Right lung (tissue), 10 donors: ENCODE results near the gene SUGP1. TPM values are rescaled to one million over a fixed set of nuclear protein-coding genes. Genes with fewer than 3 reads are reported as not detected.
"Not testable (repeated sequence)": the region's sequence is repeated elsewhere in the genome, so short reads cannot be mapped to it uniquely, and the experiment has no call there.

Experiments used
- DNase-seq, 2 donors: peaks; one replicate each; pipeline ENCODE4 v3.0.0-alpha.2; 2013
- long read RNA-seq, 8 donors: transcript quantifications; one replicate each; lab custom pipeline, GENCODE V29; 2026
- polyA plus RNA-seq, 5 donors: library from polyadenylated mRNA; unstranded; fragments of 120-200 nt; gene quantifications; one replicate each; pipeline versions ENCODE4 v1.2.1 to v1.2.3, GENCODE V29; 2013; ENCODE audit warnings: inconsistent platforms in 1 of 5, low replicate concordance in 1 of 5; ENCODE audit not compliant: insufficient read length in 5 of 5, insufficient read depth in 1 of 5

The SUGP1 gene, protein sequence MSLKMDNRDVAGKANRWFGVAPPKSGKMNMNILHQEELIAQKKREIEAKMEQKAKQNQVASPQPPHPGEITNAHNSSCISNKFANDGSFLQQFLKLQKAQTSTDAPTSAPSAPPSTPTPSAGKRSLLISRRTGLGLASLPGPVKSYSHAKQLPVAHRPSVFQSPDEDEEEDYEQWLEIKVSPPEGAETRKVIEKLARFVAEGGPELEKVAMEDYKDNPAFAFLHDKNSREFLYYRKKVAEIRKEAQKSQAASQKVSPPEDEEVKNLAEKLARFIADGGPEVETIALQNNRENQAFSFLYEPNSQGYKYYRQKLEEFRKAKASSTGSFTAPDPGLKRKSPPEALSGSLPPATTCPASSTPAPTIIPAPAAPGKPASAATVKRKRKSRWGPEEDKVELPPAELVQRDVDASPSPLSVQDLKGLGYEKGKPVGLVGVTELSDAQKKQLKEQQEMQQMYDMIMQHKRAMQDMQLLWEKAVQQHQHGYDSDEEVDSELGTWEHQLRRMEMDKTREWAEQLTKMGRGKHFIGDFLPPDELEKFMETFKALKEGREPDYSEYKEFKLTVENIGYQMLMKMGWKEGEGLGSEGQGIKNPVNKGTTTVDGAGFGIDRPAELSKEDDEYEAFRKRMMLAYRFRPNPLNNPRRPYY
- polyA plus RNA-seq: 10 to 100 TPM; 38.6 to 57.1 (median 50.4) TPM
- long read RNA-seq, donor 1, partial matches to known transcripts: 114 of 122 reads
- long read RNA-seq, donor 1, other reads (novel, unspliced or antisense): 0 of 122 reads
- long read RNA-seq, donor 2, partial matches to known transcripts: 0 of 8 reads
- long read RNA-seq, donor 2, other reads (novel, unspliced or antisense): 0 of 8 reads
- long read RNA-seq, donor 3, partial matches to known transcripts: 6 of 14 reads
- long read RNA-seq, donor 3, other reads (novel, unspliced or antisense): 0 of 14 reads
- long read RNA-seq, donor 4, transcript SUGP1-208 (4 exons, 715 nt): major isoform, 6 of 13 reads
- long read RNA-seq, donor 4, partial matches to known transcripts: 5 of 13 reads
- long read RNA-seq, donor 4, other reads (novel, unspliced or antisense): 0 of 13 reads
- long read RNA-seq, donor 5, transcript SUGP1-201 (14 exons, 2,423 nt): major isoform, 5 of 25 reads
- long read RNA-seq, donor 5, partial matches to known transcripts: 15 of 25 reads
- long read RNA-seq, donor 5, other reads (novel, unspliced or antisense): 0 of 25 reads
- long read RNA-seq, donor 6, transcript SUGP1-201 (14 exons, 2,423 nt): major isoform, 6 of 22 reads
- long read RNA-seq, donor 6, partial matches to known transcripts: 6 of 22 reads
- long read RNA-seq, donor 6, other reads (novel, unspliced or antisense): 6 of 22 reads
- long read RNA-seq, donor 7, partial matches to known transcripts: 6 of 23 reads
- long read RNA-seq, donor 7, other reads (novel, unspliced or antisense): 13 of 23 reads
- long read RNA-seq, donor 8, partial matches to known transcripts: 0 of 4 reads
- long read RNA-seq, donor 8, other reads (novel, unspliced or antisense): 0 of 4 reads

DNA sequence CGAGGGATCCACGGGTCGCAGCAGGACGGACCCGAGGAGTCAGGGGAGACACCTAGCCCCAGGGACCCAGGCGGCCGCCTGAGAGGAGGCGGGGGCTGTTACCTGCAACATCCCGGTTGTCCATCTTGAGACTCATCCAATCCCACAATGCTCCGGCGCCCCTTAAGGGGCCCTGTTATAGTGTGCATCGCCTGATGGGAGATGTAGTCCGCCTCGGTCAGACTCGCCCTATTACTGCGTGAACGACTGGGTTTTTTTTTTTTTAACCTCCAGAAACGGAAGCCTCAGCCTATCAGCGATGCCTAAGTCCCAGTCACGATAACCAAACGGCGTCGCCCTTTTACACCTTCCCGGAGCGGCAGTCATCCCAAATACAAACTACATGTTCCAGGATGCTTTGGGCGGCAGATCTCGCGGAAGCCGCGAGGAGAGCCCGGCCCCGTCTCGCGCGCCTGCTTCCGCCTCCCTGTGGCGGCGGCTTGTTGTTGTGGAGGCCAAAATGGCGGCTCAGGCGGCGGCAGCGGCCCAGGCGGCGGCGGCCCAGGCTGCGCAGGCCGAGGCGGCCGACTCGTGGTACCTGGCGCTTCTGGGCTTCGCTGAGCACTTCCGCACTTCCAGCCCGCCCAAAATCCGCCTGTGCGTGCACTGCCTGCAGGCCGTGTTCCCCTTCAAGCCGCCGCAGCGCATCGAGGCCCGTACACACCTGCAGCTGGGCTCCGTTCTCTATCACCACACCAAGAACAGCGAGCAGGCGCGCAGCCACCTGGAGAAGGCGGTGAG, at the start of gene SUGP1, which contains the start of gene MAU2:
Gene SUGP1 (minus strand): TSS at position 149 of the 780 bp plus-strand sequence. CDS start 13 bp downstream, at position 136.
Gene MAU2 (plus strand): TSS at position 469 of the 780 bp plus-strand sequence. CDS start 31 bp downstream, at position 500.
- peak; percentile 87 to 88 for DNase-seq

DNA sequence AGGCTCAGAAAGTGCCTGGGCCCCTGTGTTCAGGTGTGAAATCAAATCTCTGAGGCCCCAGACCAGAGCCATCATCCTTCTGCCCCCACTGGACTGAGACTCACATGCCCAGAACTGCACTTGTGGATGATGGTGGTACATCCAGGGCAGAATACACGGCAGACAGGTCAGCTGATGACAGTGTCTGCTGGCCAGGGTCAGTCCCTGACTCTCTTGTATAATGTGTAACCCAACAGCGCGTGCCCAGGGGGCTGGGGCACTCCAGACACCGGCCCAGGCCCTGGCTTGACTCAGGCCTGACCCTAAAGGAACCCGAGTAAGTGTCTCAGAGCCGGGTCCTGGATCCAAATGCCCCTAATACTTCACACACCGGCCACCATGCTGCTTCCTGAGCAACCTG, 47.8 kb upstream of the SUGP1 start:
- DNase-seq: no peak

DNA sequence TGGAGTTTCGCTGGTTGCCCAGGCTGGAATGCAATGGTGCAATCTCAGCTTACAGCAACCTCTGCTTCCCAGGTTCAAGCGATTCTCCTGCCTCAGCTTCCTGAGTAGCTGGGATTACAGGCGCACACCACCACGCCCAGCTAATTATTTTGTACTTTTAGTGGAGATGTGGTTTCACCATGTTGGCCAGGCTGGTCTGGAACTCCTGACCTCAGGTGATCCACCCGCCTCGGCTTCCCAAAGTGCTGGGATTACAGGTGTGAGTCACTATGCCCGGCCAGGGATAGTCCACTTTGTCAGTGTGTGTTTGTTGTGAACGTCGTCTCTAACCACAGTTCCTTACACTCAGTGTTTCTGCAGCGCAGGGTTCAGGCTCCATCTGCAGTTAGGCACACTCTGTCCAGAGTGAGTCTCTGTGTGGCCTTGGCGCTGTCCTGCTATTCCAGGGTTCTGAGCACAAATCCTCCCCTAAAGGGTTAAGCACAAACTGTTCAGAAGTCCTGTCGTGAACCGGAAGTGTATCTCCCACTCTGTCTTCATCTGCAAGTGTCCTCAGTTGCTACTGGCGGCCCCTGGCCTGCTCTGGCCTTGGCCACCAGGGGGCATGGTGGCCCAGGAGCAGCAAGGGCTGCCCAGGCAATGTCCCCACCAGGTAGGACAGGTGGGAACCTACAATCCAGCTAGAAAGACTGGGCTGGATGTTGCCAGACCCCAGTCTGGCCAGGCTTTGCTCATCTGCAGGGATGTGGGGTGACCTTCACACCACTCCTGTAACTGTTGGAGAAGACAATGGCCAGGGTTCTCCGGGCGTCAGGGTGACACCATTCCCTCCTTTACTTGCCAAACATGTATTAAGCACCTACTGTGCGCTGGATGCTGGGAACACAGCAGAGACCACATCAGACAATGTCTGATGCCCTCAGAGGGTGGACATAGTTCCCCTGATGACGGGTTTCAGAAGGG, 46.4 kb upstream of the SUGP1 start:
- DNase-seq: peak in 1 of 2 donors; percentile 45

DNA sequence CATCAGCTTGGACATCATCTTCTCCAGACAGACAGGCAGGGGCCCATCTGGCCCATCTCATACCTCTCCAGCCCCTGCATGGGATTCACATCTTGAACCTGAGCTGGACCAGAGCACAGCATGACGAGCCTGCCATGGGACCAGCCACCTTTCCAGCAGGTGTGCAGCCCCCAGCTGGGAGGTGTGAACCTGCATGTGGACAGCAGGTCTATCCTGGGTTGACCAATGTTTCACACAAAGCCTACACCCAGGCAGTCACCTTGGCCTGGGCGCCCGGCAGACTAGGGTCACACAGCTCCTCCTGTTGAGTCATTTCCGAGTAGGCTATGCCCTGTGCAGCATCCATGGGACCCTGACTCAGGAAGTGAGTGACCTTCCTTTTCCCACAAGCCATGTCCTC, 41.8 kb upstream of the SUGP1 start:
- no peak for DNase-seq

DNA sequence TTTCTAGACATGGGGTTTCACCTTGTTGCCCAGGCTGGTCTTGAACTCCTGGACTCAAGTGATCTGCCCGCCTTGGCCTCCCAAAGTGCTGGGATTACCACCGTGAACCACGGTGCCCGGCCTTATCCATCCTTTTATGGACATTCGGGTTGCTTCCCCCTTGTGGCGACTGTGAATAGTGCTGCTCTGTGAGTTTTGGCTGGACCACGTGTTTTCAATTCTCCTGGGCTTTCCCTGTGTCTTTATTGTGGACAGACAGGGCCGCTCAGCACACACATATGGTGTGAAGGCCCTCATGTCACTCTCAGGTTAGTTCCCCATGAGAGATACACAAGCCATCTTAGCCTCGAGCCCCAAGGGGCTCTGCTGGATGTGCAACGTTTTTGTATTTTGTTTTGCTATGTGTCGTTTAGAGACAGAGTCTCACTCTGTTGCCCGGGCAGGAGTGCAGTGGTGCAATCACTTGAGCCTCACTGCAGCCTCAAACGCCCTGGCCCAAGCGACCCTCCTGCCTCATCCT, 40.8 kb upstream of the SUGP1 start:
- peak in 1 of 2 donors; percentile 60 for DNase-seq

DNA sequence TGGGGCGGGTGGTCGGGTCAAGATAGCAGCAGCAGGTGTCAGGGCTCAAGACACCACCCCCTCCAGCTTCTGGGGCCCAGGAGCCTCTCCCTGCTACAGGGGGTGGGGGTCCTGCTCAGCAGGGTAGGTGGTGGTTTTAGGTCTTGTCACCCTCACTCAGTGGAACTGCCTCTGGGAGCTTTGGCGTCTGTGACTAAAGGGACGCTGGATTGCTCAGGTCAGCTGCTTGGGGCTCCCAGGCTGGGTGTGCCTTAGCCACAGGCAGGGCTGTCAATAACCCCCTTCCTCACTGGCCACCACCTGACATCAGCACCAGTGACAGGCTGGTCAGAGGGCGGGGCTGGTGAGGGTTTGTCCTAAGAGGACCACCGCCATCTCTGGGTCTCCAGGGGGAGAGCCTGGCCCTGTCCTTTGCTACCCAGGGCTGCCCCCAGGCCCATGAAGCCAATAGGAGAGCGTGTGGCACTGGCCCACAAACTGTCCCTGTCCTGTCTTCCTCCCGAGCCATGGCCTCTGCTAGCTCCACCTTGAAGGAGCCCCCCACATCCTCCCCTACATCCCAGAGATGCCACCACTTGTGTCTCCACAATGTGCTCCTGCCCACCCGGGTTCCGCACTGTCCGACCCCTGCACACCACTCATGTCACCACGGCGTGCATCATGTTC, 36.7 kb upstream of the SUGP1 start:
- DNase-seq: no peak

DNA sequence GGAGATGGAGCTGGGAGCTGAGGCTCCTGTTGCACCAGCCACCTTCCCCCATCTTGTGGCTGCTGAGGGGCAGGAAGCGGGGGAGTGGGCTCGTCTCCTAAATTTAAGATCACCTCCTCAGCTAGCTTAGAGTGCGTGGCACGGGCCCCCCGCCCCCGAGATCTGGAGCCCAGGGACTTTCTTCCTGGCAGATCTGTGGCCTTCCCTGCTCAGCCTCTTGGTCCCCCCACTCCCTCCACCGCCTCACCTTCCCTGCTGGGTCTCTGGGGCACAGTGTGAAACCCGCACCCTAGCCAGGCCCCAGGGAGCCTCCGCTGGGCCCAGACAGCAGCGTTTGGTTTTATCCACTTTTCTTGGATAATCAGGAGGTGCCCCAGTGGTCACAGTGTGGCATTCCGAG, 36.2 kb upstream of the SUGP1 start:
- DNase-seq: no peak

DNA sequence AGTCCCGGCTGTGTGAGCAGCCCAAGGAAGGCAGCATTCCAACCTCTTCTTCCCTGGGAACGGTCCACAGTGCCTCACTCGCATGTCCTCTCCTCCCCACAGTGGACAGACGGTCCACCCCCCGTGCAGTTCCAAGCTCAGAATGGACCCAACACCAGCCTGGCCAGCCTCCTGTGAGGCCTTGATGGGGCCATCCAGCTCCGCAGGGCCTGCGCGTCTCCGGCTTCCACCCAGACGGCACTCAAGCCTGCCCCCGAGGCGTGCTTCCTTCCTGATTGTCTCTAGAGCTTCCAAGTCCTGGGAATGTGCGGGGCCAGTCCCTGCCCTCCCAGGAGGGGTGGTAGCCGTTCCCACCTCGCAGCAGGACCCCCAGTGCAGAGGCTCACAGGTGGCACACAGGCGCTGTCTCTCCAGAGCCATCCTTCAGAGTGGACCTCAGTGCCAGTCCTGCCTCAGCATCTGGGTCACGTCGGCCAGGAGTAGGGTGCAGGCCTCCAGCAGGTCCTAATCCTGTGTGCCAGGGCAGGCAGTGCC, 35.4 kb upstream of the SUGP1 start:
- no peak for DNase-seq

DNA sequence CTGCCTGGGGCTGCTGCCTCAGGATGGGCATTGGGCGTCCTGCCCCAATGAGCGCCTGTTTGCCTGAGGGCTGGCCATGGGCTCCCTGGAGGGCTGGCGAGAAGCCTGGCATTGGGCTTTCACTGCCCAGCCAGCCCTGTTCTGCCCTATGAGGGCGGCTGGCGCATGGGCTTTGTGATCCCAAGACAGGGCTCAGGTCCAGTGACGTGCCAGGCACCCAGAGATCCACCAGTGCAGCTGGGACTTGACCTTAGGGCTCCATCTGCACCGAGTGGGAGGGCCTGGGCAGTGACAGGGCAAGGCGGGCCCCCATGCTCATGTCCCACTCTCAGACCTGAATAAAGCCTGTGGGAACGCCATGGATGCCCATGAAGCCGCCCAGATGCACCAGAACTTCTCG, 34.6 kb upstream of the SUGP1 start:
- DNase-seq: no peak

DNA sequence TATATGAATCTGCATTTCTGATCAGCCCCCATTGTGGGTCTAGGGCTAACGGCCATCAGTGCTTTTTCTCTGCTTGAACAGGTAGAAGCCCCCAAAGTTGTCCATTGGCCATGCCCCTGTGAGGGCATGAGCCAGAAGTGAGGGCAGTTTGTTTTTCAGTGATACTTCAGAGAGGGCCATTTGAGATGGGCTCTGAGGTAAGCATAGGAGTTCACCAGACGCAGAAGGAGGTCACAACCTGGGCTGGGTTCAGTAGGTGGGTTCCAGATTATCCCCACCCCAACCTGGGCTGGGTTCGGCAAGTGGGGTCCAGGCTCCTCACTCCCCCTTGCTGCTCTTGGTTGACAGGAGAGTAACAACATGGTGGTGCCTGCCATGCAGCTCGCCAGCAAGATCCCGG, 33.7 kb upstream of the SUGP1 start:
- DNase-seq: no peak

DNA sequence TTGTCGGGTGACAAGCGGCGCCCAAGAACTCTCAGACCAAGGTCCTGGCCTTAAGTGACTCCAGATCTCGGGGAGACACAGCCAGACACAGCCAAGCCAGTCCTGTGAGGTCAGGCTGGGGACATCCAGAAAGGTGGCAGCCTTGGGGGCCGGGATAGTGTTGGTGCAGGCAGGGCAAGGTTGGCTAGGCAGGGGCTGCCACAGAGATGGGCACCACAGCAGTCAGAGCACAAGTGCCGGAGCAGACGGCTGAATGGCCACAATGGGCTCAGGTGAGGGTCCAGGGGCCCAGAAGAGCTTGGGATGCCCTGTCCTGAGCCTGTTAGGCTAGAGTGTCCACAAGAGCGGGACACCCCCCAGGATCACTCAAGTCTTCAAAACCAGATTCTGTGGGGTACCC, 32.5 kb upstream of the SUGP1 start:
- DNase-seq: no peak

DNA sequence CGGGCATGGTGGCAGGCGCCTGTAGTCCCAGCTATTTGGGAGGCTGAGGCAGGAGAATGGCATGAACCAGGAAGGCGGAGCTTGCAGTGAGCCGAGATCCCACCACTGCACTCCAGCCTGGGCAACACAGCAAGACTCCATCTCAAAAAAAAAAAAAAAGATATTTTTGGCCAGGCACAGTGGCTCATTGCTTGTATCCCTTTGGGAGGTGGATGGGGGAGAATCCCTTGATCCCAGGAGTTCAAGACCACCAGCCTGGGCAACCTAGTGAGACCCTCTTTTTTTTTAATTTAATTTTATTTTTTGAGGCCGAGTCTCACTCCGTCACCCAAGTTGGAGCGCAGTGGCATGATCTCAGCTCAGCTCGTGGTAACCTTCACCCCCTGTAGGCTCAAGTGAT, 30.4 kb upstream of the SUGP1 start:
- not testable (repeated sequence) for DNase-seq

DNA sequence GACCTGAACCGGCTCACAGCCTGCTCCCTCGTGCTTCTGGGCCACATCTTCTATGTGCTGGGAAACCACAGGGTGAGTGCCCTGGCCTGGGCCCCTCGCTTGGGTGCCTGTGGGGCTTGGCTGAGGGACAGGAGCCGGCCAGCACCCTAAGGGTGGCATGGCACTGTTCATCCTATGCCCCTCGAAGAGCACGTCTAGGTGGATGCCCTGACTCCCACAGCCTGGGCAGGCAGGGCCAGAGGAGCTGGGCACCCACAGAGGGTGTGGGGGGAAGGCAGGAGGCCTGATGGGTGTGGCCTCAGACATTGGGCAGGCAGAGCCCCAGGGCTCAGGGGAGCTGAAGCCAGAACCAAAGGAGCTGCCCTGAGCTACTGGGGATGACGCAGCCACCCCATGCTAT, 29.1 kb upstream of the SUGP1 start:
- no peak for DNase-seq

DNA sequence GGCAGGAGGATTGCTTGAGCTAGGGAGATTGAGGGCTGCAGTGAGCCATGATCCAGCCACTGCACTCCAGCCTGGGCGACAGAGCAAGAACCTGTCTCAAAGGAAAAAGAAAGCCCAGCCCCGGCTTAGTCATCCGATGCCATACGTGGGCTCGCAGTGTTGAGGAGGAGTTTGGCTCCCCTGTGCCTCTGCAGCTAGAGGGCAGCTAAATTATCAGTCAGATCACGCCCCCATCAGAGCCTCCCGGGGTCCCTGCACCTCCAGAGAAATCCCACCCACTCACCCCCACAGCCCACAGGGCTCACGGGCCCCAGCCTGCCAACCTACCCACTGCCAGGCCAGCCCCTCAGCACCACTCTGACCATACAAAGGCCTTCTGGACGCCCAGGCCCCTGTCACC, 28.0 kb upstream of the SUGP1 start:
- DNase-seq: no peak

DNA sequence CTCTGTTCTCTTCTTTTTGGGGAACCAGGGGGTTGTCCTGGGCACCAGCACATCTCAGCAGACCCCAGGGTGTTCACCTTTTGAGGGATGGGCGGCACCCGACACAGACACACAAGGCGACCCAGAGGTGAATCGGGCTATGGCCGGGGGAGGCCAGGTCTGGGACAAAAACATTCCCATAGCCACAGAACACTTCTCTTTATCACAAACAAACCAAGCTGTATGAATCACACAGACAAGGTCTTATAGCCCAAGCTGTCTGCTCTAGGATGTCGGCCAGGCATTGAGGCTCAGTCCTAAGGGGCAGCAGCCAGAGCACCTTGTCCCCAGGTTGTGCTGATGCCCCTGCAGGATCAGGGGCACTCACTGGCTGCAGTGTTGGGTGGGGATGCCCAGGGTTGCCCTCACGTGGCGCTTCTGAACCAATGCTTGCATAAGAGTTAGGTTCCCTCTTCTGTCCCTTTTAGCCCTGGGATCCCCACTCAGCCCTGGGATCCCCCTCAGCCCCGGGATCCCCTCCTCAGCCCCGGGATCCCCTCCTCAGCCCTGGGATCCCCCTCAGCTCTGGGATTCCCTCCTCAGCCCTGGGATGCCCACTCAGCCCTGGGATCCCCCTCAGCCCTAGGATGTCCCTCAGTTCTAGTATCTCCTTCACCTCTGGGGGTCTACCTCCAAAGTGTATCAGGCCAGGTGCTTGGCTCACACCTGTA, 27.2 kb upstream of the SUGP1 start:
- DNase-seq: no peak

DNA sequence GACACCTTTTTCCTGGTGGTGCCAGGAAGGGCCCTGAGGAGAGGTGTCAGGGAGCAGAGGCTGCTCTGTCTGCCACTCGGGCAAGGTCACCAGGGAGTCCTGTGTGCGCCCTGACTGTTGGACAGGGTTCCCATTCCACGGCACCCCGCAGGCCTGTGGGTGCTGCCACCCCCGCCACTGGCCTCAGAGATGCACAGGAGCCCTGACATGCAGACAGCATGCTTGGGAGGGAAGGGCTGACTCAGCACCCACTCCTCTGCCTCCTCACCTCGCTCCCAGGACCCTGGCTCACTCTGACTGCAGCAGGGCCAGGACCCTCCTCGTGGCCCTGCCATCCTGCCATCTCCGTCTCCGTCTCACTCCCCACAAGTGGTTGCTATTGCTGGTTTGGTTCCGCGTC, 25.7 kb upstream of the SUGP1 start:
- no peak for DNase-seq

DNA sequence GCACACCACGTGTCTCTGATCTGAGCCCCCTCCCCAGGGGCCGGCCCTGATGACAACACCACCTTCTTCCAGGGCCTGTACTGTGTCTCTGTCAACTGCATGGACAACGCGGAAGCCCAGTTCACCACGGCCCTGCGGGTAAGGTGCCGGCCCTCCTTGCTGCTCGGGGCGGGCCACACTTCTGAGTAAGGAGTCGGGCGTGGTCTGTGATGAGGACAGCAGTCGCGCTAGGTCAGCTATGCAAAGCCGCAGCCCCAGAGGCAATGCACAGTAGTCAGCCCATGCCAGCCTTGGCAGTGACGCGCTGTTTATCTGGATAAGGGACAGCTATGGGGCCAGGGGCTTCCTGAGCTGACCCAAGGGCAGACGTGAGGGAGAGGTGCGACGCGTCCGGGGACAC, 24.9 kb upstream of the SUGP1 start:
- no peak for DNase-seq
